ENCODE results near the gene MDN1.

Gene MDN1

GRCh38 chr6:89692256-89692655 is 127.3 kb downstream of the MDN1 start:
- DNase-seq (ENCODE audit: low spot score), result no peak

- DNase-seq (ENCODE audit: low spot score), result no peak
Measured at GRCh38 chr6:89690944-89691324, 128.7 kb downstream of the MDN1 start.

- DNase-seq (ENCODE audit: low spot score), result peak; percentile 96
Measured at GRCh38 chr6:89689732-89690131, 129.9 kb downstream of the MDN1 start.

- DNase-seq (ENCODE audit: low spot score), result no peak
Measured at GRCh38 chr6:89688328-89688727, 131.3 kb downstream of the MDN1 start.

- DNase-seq (ENCODE audit: low spot score), result no peak
Measured at GRCh38 chr6:89685311-89685710, 134.3 kb downstream of the MDN1 start.

GRCh38 chr6:89682991-89683390 is 136.6 kb downstream of the MDN1 start:
- DNase-seq (ENCODE audit: low spot score), result no peak

GRCh38 chr6:89681983-89682564 is 137.5 kb downstream of the MDN1 start:
- no peak for DNase-seq (ENCODE audit: low spot score)

- DNase-seq (ENCODE audit: low spot score), result no peak
Measured at GRCh38 chr6:89680551-89680950, 139.0 kb downstream of the MDN1 start.

GRCh38 chr6:89680150-89680549 is 139.4 kb downstream of the MDN1 start:
- no peak for DNase-seq (ENCODE audit: low spot score)

GRCh38 chr6:89679215-89680120 is 140.1 kb downstream of the MDN1 start:
- no peak for DNase-seq (ENCODE audit: low spot score)

- DNase-seq (ENCODE audit: low spot score), result no peak
Measured at GRCh38 chr6:89678531-89678930, 141.1 kb downstream of the MDN1 start.

- no peak for DNase-seq (ENCODE audit: low spot score)
Measured at GRCh38 chr6:89675949-89676748, 143.4 kb downstream of the MDN1 start.

GRCh38 chr6:89670935-89671565 is 148.5 kb downstream of the MDN1 start:
- no peak for DNase-seq (ENCODE audit: low spot score)

GRCh38 chr6:89669002-89669401 is 150.6 kb downstream of the MDN1 start:
- no peak for DNase-seq (ENCODE audit: low spot score)

GRCh38 chr6:89667872-89668556 is 151.6 kb downstream of the MDN1 start:
- no peak for DNase-seq (ENCODE audit: low spot score)

- DNase-seq (ENCODE audit: low spot score), result no peak
Measured at GRCh38 chr6:89662659-89663223, 156.9 kb downstream of the MDN1 start.

- no peak for DNase-seq (ENCODE audit: low spot score)
Measured at GRCh38 chr6:89661559-89661958, 158.0 kb downstream of the MDN1 start.

- DNase-seq (ENCODE audit: low spot score), result no peak
Measured at GRCh38 chr6:89660981-89661380, 158.6 kb downstream of the MDN1 start.

- no peak for DNase-seq (ENCODE audit: low spot score)
Measured at GRCh38 chr6:89657445-89658158, 162.0 kb downstream of the MDN1 start.

GRCh38 chr6:89655122-89655521 is 164.5 kb downstream of the MDN1 start:
- DNase-seq (ENCODE audit: low spot score), result no peak

- DNase-seq (ENCODE audit: low spot score), result no peak
Measured at GRCh38 chr6:89650579-89650978, 169.0 kb downstream of the MDN1 start.
